PC-3 (cell line): ENCODE measurements around the gene TREH. TPM values are rescaled to one million over a fixed set of nuclear protein-coding genes. Genes with fewer than 3 reads are reported as not detected.
"Not testable (repeated sequence)": the region's sequence is repeated elsewhere in the genome, so short reads cannot be mapped to it uniquely, and the experiment has no call there.

Experiments used
- ATAC-seq: fragments of 200-7000 bp; cut with Tn5 transposase; 2 replicates; pipeline ENCODE4 v1.9.1; 2020; ENCODE audit warnings: mild to moderate bottlenecking, moderate library complexity
- BruUV-seq: library from RNA; stranded (reverse); fragments of 400-500 nt; replicated peaks from 2 replicates; lab custom pipeline; 2021; lab: Mats Ljungman, UMichigan
- CTCF ChIA-PET: fragments of 300-600 bp; sonication (Branson Sonifier 250); formaldehyde crosslinking; loops from one replicate; lab custom pipeline; 2022; ENCODE audit warnings: antibody characterized with exemption; lab: Charles Lee
- POLR2A ChIA-PET: fragments of 300-600 bp; sonication (Branson Sonifier 250); formaldehyde crosslinking; loops from one replicate; lab custom pipeline; 2022; ENCODE audit warnings: antibody characterized with exemption; ENCODE audit not compliant: unreplicated experiment; lab: Charles Lee
- DNase-seq: peaks from one replicate; pipeline ENCODE4 v3.0.0-alpha.2; 2015
- H2AFZ ChIP-seq: fragments of 300-600 bp; sonication (generic); 2 replicates; pipeline ENCODE4 v1.6.0; 2016; ENCODE audit warnings: antibody characterized with exemption, low read length
- H3F3A ChIP-seq: fragments of 300-600 bp; sonication (generic); one replicate; pipeline ENCODE4 v1.6.0; 2017; ENCODE audit warnings: antibody characterized with exemption, low read length, control low read depth, mild to moderate bottlenecking; ENCODE audit not compliant: unreplicated experiment
- H3K27ac ChIP-seq: fragments of 300-600 bp; sonication (generic); 2 replicates; pipeline ENCODE4 v1.5.1; 2016; ENCODE audit warnings: mild to moderate bottlenecking, low read length
- H3K27me3 ChIP-seq: fragments of 300-600 bp; sonication (generic); 2 replicates; pipeline ENCODE4 v1.6.1; 2016; ENCODE audit warnings: low read length, mixed read lengths
- H3K36me3 ChIP-seq: fragments of 300-600 bp; sonication (generic); 2 replicates; pipeline ENCODE4 v1.6.1; 2016; ENCODE audit warnings: low read depth, mixed run types, low read length, mixed read lengths
- H3K4me1 ChIP-seq: fragments of 300-600 bp; sonication (generic); 2 replicates; pipeline ENCODE4 v1.5.1; 2016; ENCODE audit warnings: low read length; ENCODE audit not compliant: insufficient read depth
- H3K4me2 ChIP-seq: fragments of 300-600 bp; sonication (generic); 2 replicates; pipeline ENCODE4 v1.6.0; 2016; ENCODE audit warnings: low read length
- H3K4me3 ChIP-seq: fragments of 300-600 bp; sonication (generic); 2 replicates; pipeline ENCODE4 v1.5.1; 2016; ENCODE audit warnings: mild to moderate bottlenecking, low read length, mixed read lengths
- H3K79me2 ChIP-seq: fragments of 300-600 bp; sonication (generic); 2 replicates; pipeline ENCODE4 v1.6.1; 2017; ENCODE audit warnings: low read length, mixed read lengths
- H3K9ac ChIP-seq: fragments of 300-600 bp; sonication (generic); 2 replicates; pipeline ENCODE4 v1.6.0; 2016; ENCODE audit warnings: mild to moderate bottlenecking, low read length
- H3K9me2 ChIP-seq: fragments of 300-600 bp; sonication (generic); replicated peaks from 2 replicates; pipeline ENCODE4 v1.6.1; 2016; ENCODE audit warnings: mixed run types, low read length, mixed read lengths
- H3K9me3 ChIP-seq: fragments of 300-600 bp; sonication (generic); 2 replicates; pipeline ENCODE4 v1.6.1; 2016; ENCODE audit warnings: low read length, mixed read lengths
- H4K20me1 ChIP-seq: fragments of 300-600 bp; sonication (generic); 2 replicates; pipeline ENCODE4 v1.6.1; 2016; ENCODE audit warnings: low read length, mixed read lengths
- EZH2 ChIP-seq: fragments of 300-600 bp; sonication (generic); IDR thresholded peaks from one replicate; pipeline ENCODE4 v1.6.1; 2017; ENCODE audit warnings: antibody characterized with exemption, mild to moderate bottlenecking, low read length; ENCODE audit not compliant: unreplicated experiment
- EZH2phosphoT487 ChIP-seq: fragments of 300-600 bp; sonication (generic); IDR thresholded peaks from 2 replicates; pipeline ENCODE4 v1.6.1; 2018; ENCODE audit warnings: mild to moderate bottlenecking, antibody characterized with exemption, low read length, borderline replicate concordance
- intact Hi-C: fragments of 100-400 bp; cut with micrococcal nuclease; formaldehyde crosslinking; loops from 2 replicates; pipeline ENCODE4 v1.9.0; 2023
- total RNA-seq: library from RNA; depleted of rRNA; stranded (reverse); fragments of >200 nt; gene quantifications from 2 replicates; pipeline ENCODE4 v1.2.3, GENCODE V29; 2014
- TF ChIP-seq, protein P1 (sequence below): fragments of 300-600 bp; sonication (generic); conservative IDR thresholded peaks from 2 replicates; pipeline ENCODE4 v1.5.1; 2017; ENCODE audit warnings: antibody characterized with exemption, low read depth, mild to moderate bottlenecking, low read length

TREH gene
- total RNA-seq, 1 experiment from 2014 or later: not detected

GRCh38 chr11:118687906-118688305 is 8.5 kb upstream of the TREH start:
- Histone ChIP-seq H3K36me3 (no peaks in the 10 kb centered on the region), H3K4me2 (no peak overlapping the region), H3K4me1 (peaks cover 10% of the 10 kb centered on the region; the same call in 1 of the 2 replicates), H3K9me2 (no peaks in the 10 kb centered on the region), H4K20me1 (no peaks in the 10 kb centered on the region), H3K9me3 (no peaks in the 10 kb centered on the region), H3K4me3 (no peak overlapping the region), H3F3A (no peaks in the 10 kb centered on the region), H3K27ac (no peak overlapping the region), H3K27me3 (peaks cover 3% of the 10 kb centered on the region; the same call in 1 of the 2 replicates), H3K79me2 (no peaks in the 10 kb centered on the region), H2AFZ (no peak overlapping the region), H3K9ac (no peak overlapping the region)
- ChIA-PET CTCF (no interaction called here), POLR2A (no interaction called here)
- no peak for DNase-seq
- ATAC-seq: no peak
- TF ChIP-seq, protein P1, sequence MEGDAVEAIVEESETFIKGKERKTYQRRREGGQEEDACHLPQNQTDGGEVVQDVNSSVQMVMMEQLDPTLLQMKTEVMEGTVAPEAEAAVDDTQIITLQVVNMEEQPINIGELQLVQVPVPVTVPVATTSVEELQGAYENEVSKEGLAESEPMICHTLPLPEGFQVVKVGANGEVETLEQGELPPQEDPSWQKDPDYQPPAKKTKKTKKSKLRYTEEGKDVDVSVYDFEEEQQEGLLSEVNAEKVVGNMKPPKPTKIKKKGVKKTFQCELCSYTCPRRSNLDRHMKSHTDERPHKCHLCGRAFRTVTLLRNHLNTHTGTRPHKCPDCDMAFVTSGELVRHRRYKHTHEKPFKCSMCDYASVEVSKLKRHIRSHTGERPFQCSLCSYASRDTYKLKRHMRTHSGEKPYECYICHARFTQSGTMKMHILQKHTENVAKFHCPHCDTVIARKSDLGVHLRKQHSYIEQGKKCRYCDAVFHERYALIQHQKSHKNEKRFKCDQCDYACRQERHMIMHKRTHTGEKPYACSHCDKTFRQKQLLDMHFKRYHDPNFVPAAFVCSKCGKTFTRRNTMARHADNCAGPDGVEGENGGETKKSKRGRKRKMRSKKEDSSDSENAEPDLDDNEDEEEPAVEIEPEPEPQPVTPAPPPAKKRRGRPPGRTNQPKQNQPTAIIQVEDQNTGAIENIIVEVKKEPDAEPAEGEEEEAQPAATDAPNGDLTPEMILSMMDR: no peak
- intact Hi-C loops: no loop called here
- no TSS peak for BruUV-seq

- Histone ChIP-seq H3F3A (no peaks in the 10 kb centered on the region), H3K9ac (no peak overlapping the region), H3K4me2 (no peak overlapping the region), H3K36me3 (no peaks in the 10 kb centered on the region), H3K27me3 (peaks cover 3% of the 10 kb centered on the region; the same call in 1 of the 2 replicates), H3K4me1 (peaks cover under 1% of the 10 kb centered on the region; the same call in 1 of the 2 replicates), H3K27ac (no peak overlapping the region), H2AFZ (no peak overlapping the region), H3K79me2 (no peaks in the 10 kb centered on the region), H3K9me3 (no peaks in the 10 kb centered on the region), H3K4me3 (no peak overlapping the region), H4K20me1 (no peaks in the 10 kb centered on the region), H3K9me2 (no peaks in the 10 kb centered on the region)
- TF ChIP-seq EZH2 (no peak), EZH2phosphoT487 (no peak)
- TF ChIP-seq, protein P1: no peak
- ATAC-seq (no peak), DNase-seq (no peak)
- BruUV-seq: no TSS peak
- CTCF ChIA-PET: no interaction called here
- POLR2A ChIA-PET: no interaction called here
- intact Hi-C loops: no loop called here
These were observed 4.7 kb upstream of the TREH start for GRCh38 chr11:118684187-118684586.

- BruUV-seq, H3K36me3 ChIP-seq, ATAC-seq, H4K20me1 ChIP-seq, H3K9me2 ChIP-seq, H3K27ac ChIP-seq, H3K4me2 ChIP-seq, H3K9me3 ChIP-seq, DNase-seq, H3K9ac ChIP-seq, H3K27me3 ChIP-seq, H3F3A ChIP-seq, POLR2A ChIA-PET, H3K79me2 ChIP-seq, intact Hi-C loops, H3K4me1 ChIP-seq, H3K4me3 ChIP-seq, H2AFZ ChIP-seq, CTCF ChIA-PET: not testable (repeated sequence)
These were observed 3.5 kb upstream of the TREH start for GRCh38 chr11:118682939-118683338.
